Activated naive CD8-positive, alpha-beta T cell (primary cell): ENCODE results near the gene RPS16.

Experiments used
- H3K27ac Mint-ChIP-seq: one replicate; pipeline ENCODE4 v1.8.0; 2021; ENCODE audit warnings: mixed read lengths
- H3K27me3 Mint-ChIP-seq: one replicate; pipeline ENCODE4 v1.8.0; 2021; ENCODE audit warnings: mixed read lengths
- H3K36me3 Mint-ChIP-seq: one replicate; pipeline ENCODE4 v1.8.0; 2021; ENCODE audit warnings: mixed read lengths
- H3K4me1 Mint-ChIP-seq: one replicate; pipeline ENCODE4 v1.8.0; 2021; ENCODE audit warnings: low read depth, mixed read lengths
- H3K4me3 Mint-ChIP-seq: one replicate; pipeline ENCODE4 v1.8.0; 2021; ENCODE audit warnings: mild to moderate bottlenecking, mixed read lengths
- H3K9me3 Mint-ChIP-seq: one replicate; pipeline ENCODE4 v1.8.0; 2021; ENCODE audit warnings: low read depth, mixed read lengths

Gene RPS16

GRCh38 chr19:39409208-39410016 is 26.3 kb downstream of the RPS16 start:
- Mint-ChIP-seq H3K27me3 (no peaks in the 10 kb centered on the region), H3K4me1 (peaks cover 53% of the 10 kb centered on the region), H3K4me3 (peak overlapping the region; percentile 95), H3K27ac (peak overlapping the region; percentile 93), H3K36me3 (peaks cover 5% of the 10 kb centered on the region), H3K9me3 (no peaks in the 10 kb centered on the region)

- no peaks in the 10 kb centered on the region for H3K27me3 Mint-ChIP-seq
- no peaks in the 10 kb centered on the region for H3K9me3 Mint-ChIP-seq
- H3K36me3 Mint-ChIP-seq, result peaks cover 5% of the 10 kb centered on the region
- peaks cover 50% of the 10 kb centered on the region for H3K4me1 Mint-ChIP-seq
- peak overlapping the region; percentile 95 for H3K4me3 Mint-ChIP-seq
- H3K27ac Mint-ChIP-seq, result peak overlapping the region; percentile 92
These were observed 27.1 kb downstream of the RPS16 start for GRCh38 chr19:39408392-39409207.

- H3K9me3 Mint-ChIP-seq, result no peaks in the 10 kb centered on the region
- H3K27me3 Mint-ChIP-seq, result no peaks in the 10 kb centered on the region
- peaks cover 49% of the 10 kb centered on the region for H3K4me1 Mint-ChIP-seq
- H3K4me3 Mint-ChIP-seq, result peak overlapping the region; percentile 95
- peaks cover 5% of the 10 kb centered on the region for H3K36me3 Mint-ChIP-seq
- H3K27ac Mint-ChIP-seq, result peak overlapping the region; percentile 92
These were observed 27.9 kb downstream of the RPS16 start for GRCh38 chr19:39407660-39408391.

- H3K4me1 Mint-ChIP-seq, result peaks cover 52% of the 10 kb centered on the region
- H3K27me3 Mint-ChIP-seq, result no peaks in the 10 kb centered on the region
- H3K27ac Mint-ChIP-seq, result peak overlapping the region; percentile 92
- H3K36me3 Mint-ChIP-seq, result peaks cover 5% of the 10 kb centered on the region
- no peaks in the 10 kb centered on the region for H3K9me3 Mint-ChIP-seq
- H3K4me3 Mint-ChIP-seq, result peak overlapping the region; percentile 95
These were observed 28.4 kb downstream of the RPS16 start for GRCh38 chr19:39407410-39407659.

GRCh38 chr19:39406656-39407409 is 28.9 kb downstream of the RPS16 start, which contains the start of gene ZFP36:
TSS of gene ZFP36 (plus strand) at chr19:39406847. CDS start at chr19:39406905, 58 bp downstream.
- peaks cover 53% of the 10 kb centered on the region for H3K4me1 Mint-ChIP-seq

GRCh38 chr19:39405958-39406655 is 29.6 kb downstream of the RPS16 start:
- Mint-ChIP-seq H3K4me1 (peaks cover 53% of the 10 kb centered on the region), H3K27ac (peak overlapping the region; percentile 90), H3K4me3 (peak overlapping the region; percentile 90), H3K9me3 (no peaks in the 10 kb centered on the region), H3K27me3 (no peaks in the 10 kb centered on the region), H3K36me3 (peaks cover 5% of the 10 kb centered on the region)

More at GRCh38 chr19:39406656-39407409, 28.9 kb downstream of the RPS16 start, which contains the start of gene ZFP36:
- no peaks in the 10 kb centered on the region for H3K27me3 Mint-ChIP-seq
- H3K27ac Mint-ChIP-seq, result peak within 1 kb of the TSS; percentile 92
- H3K9me3 Mint-ChIP-seq, result no peaks in the 10 kb centered on the region
- H3K4me3 Mint-ChIP-seq, result peak within 1 kb of the TSS; percentile 95
- H3K36me3 Mint-ChIP-seq, result peaks cover 5% of the 10 kb centered on the region

- Mint-ChIP-seq H3K27ac (peak overlapping the region; percentile 90), H3K4me1 (peaks cover 52% of the 10 kb centered on the region), H3K36me3 (peaks cover 5% of the 10 kb centered on the region), H3K4me3 (peak overlapping the region; percentile 90), H3K27me3 (no peaks in the 10 kb centered on the region), H3K9me3 (no peaks in the 10 kb centered on the region)
These were observed 30.3 kb downstream of the RPS16 start for GRCh38 chr19:39405261-39405957.

- Mint-ChIP-seq H3K27me3 (no peaks in the 10 kb centered on the region), H3K4me1 (peaks cover 61% of the 10 kb centered on the region), H3K36me3 (peaks cover 1% of the 10 kb centered on the region), H3K9me3 (no peaks in the 10 kb centered on the region), H3K27ac (peak overlapping the region; percentile 97), H3K4me3 (peak overlapping the region; percentile 80)
These were observed 32.1 kb downstream of the RPS16 start for GRCh38 chr19:39403331-39404312.

- no peaks in the 10 kb centered on the region for H3K27me3 Mint-ChIP-seq
- peaks cover 65% of the 10 kb centered on the region for H3K4me1 Mint-ChIP-seq
- H3K4me3 Mint-ChIP-seq, result peak overlapping the region; percentile 78
- no peaks in the 10 kb centered on the region for H3K9me3 Mint-ChIP-seq
- peak overlapping the region; percentile 97 for H3K27ac Mint-ChIP-seq
- no peaks in the 10 kb centered on the region for H3K36me3 Mint-ChIP-seq
These were observed 33.1 kb downstream of the RPS16 start for GRCh38 chr19:39402346-39403300.

GRCh38 chr19:39401549-39402345 is 34.0 kb downstream of the RPS16 start:
- peak overlapping the region; percentile 78 for H3K4me3 Mint-ChIP-seq
- peak overlapping the region; percentile 97 for H3K27ac Mint-ChIP-seq
- H3K4me1 Mint-ChIP-seq, result peaks cover 71% of the 10 kb centered on the region
- H3K27me3 Mint-ChIP-seq, result no peaks in the 10 kb centered on the region
- no peaks in the 10 kb centered on the region for H3K9me3 Mint-ChIP-seq
- H3K36me3 Mint-ChIP-seq, result no peaks in the 10 kb centered on the region

GRCh38 chr19:39401070-39401548 is 34.6 kb downstream of the RPS16 start:
- no peaks in the 10 kb centered on the region for H3K27me3 Mint-ChIP-seq
- H3K36me3 Mint-ChIP-seq, result no peaks in the 10 kb centered on the region
- peak overlapping the region; percentile 97 for H3K27ac Mint-ChIP-seq
- no peaks in the 10 kb centered on the region for H3K9me3 Mint-ChIP-seq
- peaks cover 69% of the 10 kb centered on the region for H3K4me1 Mint-ChIP-seq
- H3K4me3 Mint-ChIP-seq, result peak overlapping the region; percentile 78
